ENCODE data around the gene APOBEC4.

Gene APOBEC4

DNA sequence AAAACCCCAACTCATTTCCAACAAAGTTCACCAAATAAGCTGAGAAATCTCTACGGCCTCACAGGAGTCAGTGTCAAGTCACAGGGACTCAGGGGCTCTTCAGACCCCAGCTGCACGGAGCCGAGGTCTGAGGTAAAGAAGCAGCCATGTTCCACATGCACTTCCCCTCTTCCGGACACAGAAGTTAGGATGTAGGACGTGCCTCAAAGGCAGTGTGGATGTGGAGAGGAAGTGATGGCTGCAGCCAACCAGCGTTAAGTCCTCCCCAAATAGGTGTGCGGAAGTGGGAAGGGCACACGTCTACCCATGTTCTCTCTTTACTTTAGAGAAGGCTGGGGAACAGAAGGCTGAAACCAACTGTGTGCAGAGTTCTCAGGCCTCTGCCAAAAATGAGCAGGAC lies 48.3 kb downstream of the APOBEC4 start:
- TF ChIP-seq FOXP2 (optimal IDR thresholded peaks at IDR 0.05; ENCODE audit: borderline replicate concordance, extremely low read depth, extremely low read length, insufficient read depth) (no peak), SIN3A (IDR thresholded peaks at IDR 0.05; ENCODE audit: borderline replicate concordance, insufficient read depth, low read length) (no peak), REST (IDR thresholded peaks at IDR 0.05; ENCODE audit: insufficient read depth in 1 of 2, low read depth in 2 of 2, low read length in 2 of 2) (no peak), POLR2AphosphoS5 (IDR thresholded peaks at IDR 0.05; ENCODE audit: low read depth, low read length) (no peak), TAF1 (IDR thresholded peaks at IDR 0.05; ENCODE audit: borderline replicate concordance, insufficient read depth, low read length) (no peak)

DNA sequence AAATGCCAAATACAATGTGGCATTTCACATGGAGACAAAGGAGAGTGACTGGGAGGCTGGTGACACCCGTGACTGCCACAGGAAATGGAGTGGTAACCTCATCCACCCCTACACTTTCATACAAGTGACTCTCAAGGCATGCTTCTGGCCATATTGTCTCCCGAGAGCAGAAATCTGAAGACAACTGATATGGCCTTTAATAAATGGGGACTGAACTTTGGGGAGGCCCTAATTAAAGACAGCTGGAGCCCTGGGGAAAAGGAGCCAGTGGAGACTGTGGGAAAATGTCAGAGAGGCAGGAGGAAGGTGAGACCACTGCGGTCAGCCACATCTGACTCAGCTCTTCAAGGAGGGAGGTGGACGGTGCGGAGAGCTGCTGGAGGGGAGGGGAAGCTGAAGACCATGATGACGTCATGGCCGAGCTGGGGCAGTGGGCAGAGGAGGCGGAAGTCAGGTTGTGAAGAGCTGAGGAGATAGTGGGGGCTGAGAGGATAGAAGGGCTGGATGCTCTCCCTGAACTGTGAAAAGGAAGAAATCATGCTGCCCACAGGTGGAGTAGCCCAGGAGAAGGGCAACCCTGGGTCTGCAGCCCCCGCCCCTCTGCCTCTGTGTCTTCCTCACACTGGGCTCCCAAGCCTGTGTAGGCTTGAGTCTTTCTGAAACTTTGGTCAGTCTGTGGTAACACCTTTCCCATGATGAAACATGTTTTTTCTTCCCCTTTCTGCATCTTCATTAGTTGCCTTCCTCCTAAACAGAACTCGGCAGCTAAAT lies 48.9 kb downstream of the APOBEC4 start:
- TF ChIP-seq REST (IDR thresholded peaks at IDR 0.05; ENCODE audit: insufficient read depth in 1 of 2, low read depth in 2 of 2, low read length in 2 of 2) (no peak), SIN3A (IDR thresholded peaks at IDR 0.05; ENCODE audit: borderline replicate concordance, insufficient read depth, low read length) (no peak), FOXP2 (optimal IDR thresholded peaks at IDR 0.05; ENCODE audit: borderline replicate concordance, extremely low read depth, extremely low read length, insufficient read depth) (no peak), POLR2AphosphoS5 (IDR thresholded peaks at IDR 0.05; ENCODE audit: low read depth, low read length) (no peak), TAF1 (IDR thresholded peaks at IDR 0.05; ENCODE audit: borderline replicate concordance, insufficient read depth, low read length) (no peak)

GRCh38 chr1:183602510-183602909 lies 50.6 kb downstream of the APOBEC4 start:
- no peak for TF ChIP-seq FOXP2 (optimal IDR thresholded peaks at IDR 0.05; ENCODE audit: borderline replicate concordance, extremely low read depth, extremely low read length, insufficient read depth)
- TF ChIP-seq TAF1 (IDR thresholded peaks at IDR 0.05; ENCODE audit: borderline replicate concordance, insufficient read depth, low read length) = no peak
- TF ChIP-seq POLR2AphosphoS5 (IDR thresholded peaks at IDR 0.05; ENCODE audit: low read depth, low read length) = no peak
- no peak for TF ChIP-seq REST (IDR thresholded peaks at IDR 0.05; ENCODE audit: insufficient read depth in 1 of 2, low read depth in 2 of 2, low read length in 2 of 2)

DNA sequence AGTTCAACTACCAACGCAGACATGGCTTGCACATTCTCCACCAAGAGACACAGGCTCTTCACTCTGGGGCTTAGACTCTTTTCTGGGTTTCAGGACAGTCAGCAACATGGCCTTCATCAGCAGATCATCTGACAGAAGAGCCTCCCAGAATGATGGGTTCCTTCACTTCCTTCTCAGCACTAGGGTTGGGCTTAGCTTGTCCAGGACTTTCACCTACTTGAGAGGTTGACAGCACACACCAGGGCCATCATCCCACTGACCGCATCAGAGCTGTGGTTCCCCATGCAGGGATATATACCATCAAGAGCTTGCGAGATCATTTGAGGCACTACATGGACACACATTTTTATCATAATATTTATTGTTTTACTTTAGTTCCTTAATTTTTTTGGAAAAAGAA lies 52.5 kb downstream of the APOBEC4 start:
- TF ChIP-seq TAF1 (IDR thresholded peaks at IDR 0.05; ENCODE audit: borderline replicate concordance, insufficient read depth, low read length) (no peak), FOXP2 (optimal IDR thresholded peaks at IDR 0.05; ENCODE audit: borderline replicate concordance, extremely low read depth, extremely low read length, insufficient read depth) (no peak), SIN3A (IDR thresholded peaks at IDR 0.05; ENCODE audit: borderline replicate concordance, insufficient read depth, low read length) (no peak), REST (IDR thresholded peaks at IDR 0.05; ENCODE audit: insufficient read depth in 1 of 2, low read depth in 2 of 2, low read length in 2 of 2) (no peak), POLR2AphosphoS5 (IDR thresholded peaks at IDR 0.05; ENCODE audit: low read depth, low read length) (no peak)

Data from PFSK-1 (cell line).